Measurements from ENCODE around the gene SVBP. TPM values are rescaled to one million over a fixed set of nuclear protein-coding genes. Genes with fewer than 3 reads are reported as not detected.
"Not testable (repeated sequence)": the region's sequence is repeated elsewhere in the genome, so short reads cannot be mapped to it uniquely, and the experiment has no call there.

SVBP gene
- polyA plus RNA-seq, 6 donors from 2014 or later: 51.0 to 73.2 (median 65.8) TPM

- Mint-ChIP-seq H3K27me3 (no peaks in the 10 kb centered on the region), H3K27ac (peak overlapping the region; percentile 0 to 84 (median 72)), H3K4me3 (peak overlapping the region; percentile 73 to 93 (median 86)), H3K4me1 (peaks cover 12 to 27% (median 20%) of the 10 kb centered on the region in 3 donors), H3K36me3 (no peaks in the 10 kb centered on the region), H3K9me3 (no peaks in the 10 kb centered on the region)
- DNase-seq (peak; percentile 6), ATAC-seq (ENCODE audit: low read depth in 2 of 2) (no peak)
Measured at GRCh38 chr1:42815941-42816584, 1.1 kb downstream of the SVBP start.

- H3K27me3 Mint-ChIP-seq; DNase-seq; H3K36me3 Mint-ChIP-seq; H3K27ac Mint-ChIP-seq; H3K9me3 Mint-ChIP-seq; ATAC-seq (ENCODE audit: low read depth in 2 of 2): not testable (repeated sequence)
- H3K4me1 Mint-ChIP-seq: peaks cover 12 to 25% (median 20%) of the 10 kb centered on the region in 3 donors
- peak overlapping the region in 1 of 8 donors; percentile 45 for H3K4me3 Mint-ChIP-seq
Measured at GRCh38 chr1:42814815-42815214, 2.4 kb downstream of the SVBP start.

GRCh38 chr1:42807056-42807668 is 10.0 kb downstream of the SVBP start:
- Mint-ChIP-seq H3K27ac (no peak overlapping the region), H3K27me3 (no peaks in the 10 kb centered on the region), H3K4me3 (peak overlapping the region in 1 of 8 donors; percentile 6), H3K9me3 (peaks cover 0 to 6% (median 0%) of the 10 kb centered on the region in 7 donors), H3K36me3 (peaks cover 8 to 11% of the 10 kb centered on the region in 2 donors), H3K4me1 (peaks cover 0 to 7% (median 0%) of the 10 kb centered on the region in 3 donors)
- DNase-seq (no peak), ATAC-seq (ENCODE audit: low read depth in 2 of 2) (no peak)

GRCh38 chr1:42806593-42806992 is 10.6 kb downstream of the SVBP start:
- no peaks in the 10 kb centered on the region for H3K27me3 Mint-ChIP-seq
- H3K27ac Mint-ChIP-seq: no peak overlapping the region
- no peak overlapping the region for H3K4me3 Mint-ChIP-seq
- ATAC-seq (ENCODE audit: low read depth in 2 of 2): no peak
- no peak for DNase-seq
- peaks cover 8 to 11% of the 10 kb centered on the region in 2 donors for H3K36me3 Mint-ChIP-seq
- peaks cover 0 to 6% (median 0%) of the 10 kb centered on the region in 7 donors for H3K9me3 Mint-ChIP-seq
- H3K4me1 Mint-ChIP-seq: peaks cover 0 to 6% (median 0%) of the 10 kb centered on the region in 3 donors

GRCh38 chr1:42806171-42806570 is 11.0 kb downstream of the SVBP start:
- no peak overlapping the region for H3K27ac Mint-ChIP-seq
- DNase-seq (no peak), ATAC-seq (ENCODE audit: low read depth in 2 of 2) (no peak)
- H3K9me3 Mint-ChIP-seq: peaks cover 0 to 6% (median 0%) of the 10 kb centered on the region in 7 donors
- no peaks in the 10 kb centered on the region for H3K27me3 Mint-ChIP-seq
- peaks cover 8 to 11% of the 10 kb centered on the region in 2 donors for H3K36me3 Mint-ChIP-seq
- no peak overlapping the region for H3K4me3 Mint-ChIP-seq
- H3K4me1 Mint-ChIP-seq: peaks cover 0 to 4% (median 0%) of the 10 kb centered on the region in 3 donors

GRCh38 chr1:42801832-42802473 is 15.2 kb downstream of the SVBP start:
- ATAC-seq (ENCODE audit: low read depth in 2 of 2) (no peak), DNase-seq (no peak)
- no peaks in the 10 kb centered on the region for H3K4me1 Mint-ChIP-seq
- peaks cover 0 to 6% (median 0%) of the 10 kb centered on the region in 7 donors for H3K9me3 Mint-ChIP-seq
- H3K27ac Mint-ChIP-seq: no peak overlapping the region
- no peaks in the 10 kb centered on the region for H3K27me3 Mint-ChIP-seq
- no peak overlapping the region for H3K4me3 Mint-ChIP-seq
- peaks cover 8 to 11% of the 10 kb centered on the region in 2 donors for H3K36me3 Mint-ChIP-seq

GRCh38 chr1:42797979-42798378 is 19.2 kb downstream of the SVBP start:
- Mint-ChIP-seq H3K36me3 (no peaks in the 10 kb centered on the region), H3K27ac (no peak overlapping the region), H3K9me3 (no peaks in the 10 kb centered on the region), H3K4me3 (no peak overlapping the region), H3K27me3 (peaks cover 0 to 7% (median 0%) of the 10 kb centered on the region in 3 donors), H3K4me1 (no peaks in the 10 kb centered on the region)
- ATAC-seq (ENCODE audit: low read depth in 2 of 2) (no peak), DNase-seq (no peak)

GRCh38 chr1:42797414-42797813 is 19.8 kb downstream of the SVBP start:
- Mint-ChIP-seq H3K27me3 (peaks cover 0 to 7% (median 0%) of the 10 kb centered on the region in 3 donors), H3K4me3 (no peak overlapping the region), H3K36me3 (no peaks in the 10 kb centered on the region), H3K27ac (no peak overlapping the region), H3K9me3 (no peaks in the 10 kb centered on the region), H3K4me1 (no peaks in the 10 kb centered on the region)
- no peak for DNase-seq
- no peak for ATAC-seq (ENCODE audit: low read depth in 2 of 2)

GRCh38 chr1:42793824-42794223 is 23.4 kb downstream of the SVBP start:
- no peaks in the 10 kb centered on the region for H3K9me3 Mint-ChIP-seq
- H3K27me3 Mint-ChIP-seq: peaks cover 0 to 7% (median 0%) of the 10 kb centered on the region in 3 donors
- no peaks in the 10 kb centered on the region for H3K36me3 Mint-ChIP-seq
- H3K27ac Mint-ChIP-seq: no peak overlapping the region
- no peak for ATAC-seq (ENCODE audit: low read depth in 2 of 2)
- H3K4me1 Mint-ChIP-seq: no peaks in the 10 kb centered on the region
- DNase-seq: no peak
- H3K4me3 Mint-ChIP-seq: no peak overlapping the region

- Mint-ChIP-seq H3K4me1 (peaks cover 12 to 21% (median 13%) of the 10 kb centered on the region in 3 donors), H3K27ac (no peak overlapping the region), H3K36me3 (peaks cover 0 to 4% of the 10 kb centered on the region in 2 donors), H3K4me3 (no peak overlapping the region), H3K27me3 (no peaks in the 10 kb centered on the region), H3K9me3 (no peaks in the 10 kb centered on the region)
- ATAC-seq (ENCODE audit: low read depth in 2 of 2): no peak
- no peak for DNase-seq
Measured at GRCh38 chr1:42788021-42788420, 29.2 kb downstream of the SVBP start.

- Mint-ChIP-seq H3K27ac (peak overlapping the region in 1 of 6 donors; percentile 14), H3K4me3 (peak overlapping the region in 6 of 8 donors; percentile 70 to 91 (median 88)), H3K27me3 (no peaks in the 10 kb centered on the region), H3K36me3 (peaks cover 8 to 9% of the 10 kb centered on the region in 2 donors), H3K9me3 (peaks cover 0 to 1% (median 0%) of the 10 kb centered on the region in 7 donors), H3K4me1 (peaks cover 13 to 21% (median 16%) of the 10 kb centered on the region in 3 donors)
- ATAC-seq (ENCODE audit: low read depth in 2 of 2) (no peak), DNase-seq (no peak)
Measured at GRCh38 chr1:42786097-42786496, 31.1 kb downstream of the SVBP start.

GRCh38 chr1:42784946-42785693 is 32.1 kb downstream of the SVBP start, which contains the start of gene TMEM269:
TMEM269 (plus strand) TSS chr1:42784991; CDS start chr1:42789894, 4,903 bp downstream.
- peaks cover 13 to 21% (median 21%) of the 10 kb centered on the region in 3 donors for H3K4me1 Mint-ChIP-seq
- ATAC-seq (ENCODE audit: low read depth in 2 of 2) (peak; percentile 74 to 78), DNase-seq (peak; percentile 6)
- H3K36me3 Mint-ChIP-seq: peaks cover 14 to 15% of the 10 kb centered on the region in 2 donors
- H3K4me3 Mint-ChIP-seq: peak within 1 kb of the TSS; percentile 70 to 91 (median 88)
- H3K27ac Mint-ChIP-seq: peak within 1 kb of the TSS; percentile 2 to 75 (median 24)
- peaks cover 0 to 1% (median 0%) of the 10 kb centered on the region in 7 donors for H3K9me3 Mint-ChIP-seq
- no peaks in the 10 kb centered on the region for H3K27me3 Mint-ChIP-seq

- Mint-ChIP-seq H3K27ac (peak overlapping the region in 1 of 6 donors; percentile 44), H3K9me3 (peaks cover 0 to 1% (median 0%) of the 10 kb centered on the region in 7 donors), H3K4me1 (peaks cover 13 to 21% (median 21%) of the 10 kb centered on the region in 3 donors), H3K36me3 (peaks cover 14 to 15% of the 10 kb centered on the region in 2 donors), H3K4me3 (peak overlapping the region in 5 of 8 donors; percentile 70 to 89 (median 87)), H3K27me3 (no peaks in the 10 kb centered on the region)
- DNase-seq: no peak
- ATAC-seq (ENCODE audit: low read depth in 2 of 2): no peak
Measured at GRCh38 chr1:42784547-42784945, 32.7 kb downstream of the SVBP start.
